D341Med (cell line): Measurements from ENCODE around the gene NOC3L.

Source experiments
- DNase-seq: peaks from one replicate; pipeline ENCODE4 v3.0.0; 2012; ENCODE audit warnings: low spot score

The NOC3L gene

DNA sequence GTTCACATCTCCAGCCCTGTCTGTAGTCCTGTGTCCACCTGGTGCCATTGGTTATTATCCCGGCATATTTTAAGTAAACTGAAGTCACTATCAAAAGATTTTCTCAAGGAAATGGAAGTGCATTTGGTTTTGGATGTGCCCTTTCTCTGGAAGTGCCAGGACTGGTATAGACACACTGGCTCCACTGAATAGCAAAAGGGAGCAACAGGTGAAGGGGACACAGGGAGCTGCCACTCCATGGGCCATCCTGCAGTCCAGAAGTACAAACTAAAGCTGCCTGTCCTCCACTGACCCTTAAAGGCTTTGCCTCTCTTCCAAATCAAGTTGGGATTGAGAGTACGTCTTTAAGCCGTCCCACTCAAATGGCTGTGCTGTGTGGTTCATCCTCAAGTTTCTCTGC lies 62.7 kb downstream of the NOC3L start:
- DNase-seq = no peak

DNA sequence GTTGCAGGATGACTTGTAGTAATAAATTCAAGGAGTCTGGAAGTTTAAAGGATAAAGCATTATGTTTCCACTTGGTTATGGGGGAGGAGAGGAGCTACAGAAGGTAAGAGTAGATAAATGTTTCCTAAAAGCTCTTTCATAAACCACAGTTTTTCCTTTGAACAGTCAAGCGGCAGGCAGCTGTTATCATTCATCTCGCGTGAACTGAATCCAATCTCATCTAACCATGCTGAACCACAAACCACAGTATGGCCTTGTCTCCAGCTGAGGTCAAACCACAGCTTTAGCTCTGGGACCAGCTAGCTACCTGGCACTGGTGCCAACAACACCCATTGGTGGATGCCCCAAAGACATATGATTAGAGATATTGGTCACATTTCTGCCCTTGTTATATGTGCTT lies 63.3 kb downstream of the NOC3L start:
- no peak for DNase-seq

DNA sequence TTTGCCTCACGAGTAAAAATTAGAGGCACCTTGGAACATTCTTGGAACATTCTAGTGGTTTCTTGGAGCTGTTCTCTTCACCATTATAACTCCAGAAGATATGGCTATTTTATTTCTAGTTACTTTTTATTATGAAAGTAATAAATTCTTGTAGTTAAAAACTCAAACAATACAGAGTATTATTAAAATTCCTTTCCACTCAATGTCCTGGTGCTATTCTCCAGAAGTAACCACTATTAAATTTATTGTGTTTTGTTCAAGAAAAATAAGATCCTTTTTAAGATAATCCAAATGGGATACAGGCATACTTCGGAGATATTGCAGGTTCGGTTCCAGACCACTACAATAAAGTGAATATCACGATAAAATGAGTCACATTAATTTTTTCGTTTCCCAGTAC lies 68.6 kb downstream of the NOC3L start:
- DNase-seq = no peak

DNA sequence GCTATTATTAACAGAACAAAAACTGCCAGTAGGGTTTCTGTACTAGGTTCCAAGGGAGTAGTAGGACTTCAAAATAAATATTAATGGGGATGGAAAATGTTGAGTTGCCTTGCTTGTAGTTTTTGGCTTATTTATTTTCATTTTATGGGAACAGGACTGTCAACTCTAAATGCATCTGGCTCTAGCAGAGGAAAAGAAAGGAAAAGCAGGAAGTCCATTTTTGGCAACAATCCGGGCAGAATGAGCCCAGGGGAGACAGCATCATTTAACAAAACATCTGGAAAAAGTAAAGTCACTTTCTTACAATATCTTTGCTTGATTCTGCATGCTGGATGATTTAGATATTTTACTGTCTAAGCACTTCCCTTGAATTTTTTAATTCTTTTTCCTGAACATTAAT lies 69.4 kb downstream of the NOC3L start:
- DNase-seq = no peak

DNA sequence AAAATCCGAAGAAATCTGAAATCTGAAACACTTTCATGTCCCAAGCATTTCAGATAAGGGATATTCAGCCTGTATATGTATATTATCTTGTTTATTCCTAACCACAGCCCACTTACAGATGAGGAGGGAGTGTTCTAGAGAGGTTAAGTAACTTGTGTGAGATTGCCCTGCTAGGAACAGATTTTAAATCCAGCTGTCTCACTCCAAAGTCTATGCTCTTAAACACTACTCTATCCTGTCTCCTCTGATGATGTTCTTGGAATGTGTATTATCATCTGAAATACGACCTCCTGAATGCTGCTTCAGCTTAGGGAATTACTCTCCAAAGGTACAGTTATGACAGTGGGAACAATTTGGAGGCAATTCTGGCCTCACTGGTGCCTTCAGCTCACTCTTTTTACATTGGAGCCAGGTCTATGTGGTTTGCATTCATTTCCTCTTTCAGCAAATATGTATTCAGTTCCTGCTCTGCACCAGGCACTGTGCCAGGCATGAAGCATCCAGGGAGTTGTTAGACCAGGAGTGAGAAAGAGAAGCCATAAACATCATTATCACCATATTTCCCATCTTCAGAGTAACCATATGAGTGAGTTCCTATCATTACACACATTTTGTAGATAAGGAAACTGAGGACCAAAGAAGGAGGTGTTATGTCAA lies 70.2 kb downstream of the NOC3L start:
- no peak for DNase-seq

DNA sequence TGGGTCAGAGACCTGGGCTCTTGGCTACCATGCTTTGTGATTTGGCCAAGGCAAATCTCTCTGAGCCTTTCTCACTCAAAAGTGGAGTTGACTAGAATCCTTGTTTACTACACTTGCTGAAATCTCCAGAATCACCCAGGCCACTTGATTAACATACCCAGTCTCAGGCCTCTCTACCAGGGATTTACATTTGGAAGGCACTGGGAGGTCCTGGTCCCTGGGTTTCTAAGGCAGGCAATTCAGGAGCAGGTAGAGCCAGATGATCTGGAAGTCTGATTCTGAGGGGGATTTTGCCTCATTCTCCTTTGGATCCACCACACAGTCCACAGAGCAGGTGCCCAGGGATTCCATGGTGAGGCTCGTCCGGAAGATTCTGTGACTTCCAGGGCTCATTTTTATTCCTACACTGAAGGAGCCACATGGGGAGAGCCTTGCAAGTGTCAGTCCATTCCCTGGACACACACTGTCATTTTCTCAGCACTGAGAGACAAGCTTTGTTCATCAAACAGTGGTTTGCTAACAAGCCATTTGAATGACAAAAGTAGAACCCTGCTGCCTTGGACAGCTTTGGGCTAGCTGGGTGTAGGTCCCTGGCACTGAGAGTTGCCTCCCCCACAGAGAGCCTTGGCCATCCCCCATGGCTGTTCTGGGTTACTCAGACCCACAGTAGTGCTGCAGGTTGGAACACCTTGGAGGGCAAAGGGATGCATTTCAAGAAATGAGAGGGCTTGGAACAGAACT lies 74.2 kb downstream of the NOC3L start:
- no peak for DNase-seq

DNA sequence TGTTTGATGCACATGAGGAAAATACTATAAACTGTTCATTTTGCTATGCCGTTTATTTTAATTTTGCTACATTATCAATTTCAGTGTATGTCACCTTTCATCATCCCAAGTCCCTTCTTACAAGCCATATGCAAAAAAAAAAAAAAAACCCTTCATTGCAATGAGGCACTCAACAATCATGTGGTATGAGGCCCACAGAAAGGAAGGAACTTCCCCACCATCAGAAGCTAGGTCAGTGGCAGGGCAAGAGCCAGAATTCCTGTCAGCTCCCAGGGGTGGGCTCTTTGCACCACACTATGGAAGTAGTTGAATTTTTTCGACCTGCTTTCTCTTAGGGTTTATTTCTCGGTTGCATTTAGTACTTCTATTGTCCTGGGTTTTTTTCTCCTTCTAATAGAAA lies 75.4 kb downstream of the NOC3L start:
- no peak for DNase-seq

DNA sequence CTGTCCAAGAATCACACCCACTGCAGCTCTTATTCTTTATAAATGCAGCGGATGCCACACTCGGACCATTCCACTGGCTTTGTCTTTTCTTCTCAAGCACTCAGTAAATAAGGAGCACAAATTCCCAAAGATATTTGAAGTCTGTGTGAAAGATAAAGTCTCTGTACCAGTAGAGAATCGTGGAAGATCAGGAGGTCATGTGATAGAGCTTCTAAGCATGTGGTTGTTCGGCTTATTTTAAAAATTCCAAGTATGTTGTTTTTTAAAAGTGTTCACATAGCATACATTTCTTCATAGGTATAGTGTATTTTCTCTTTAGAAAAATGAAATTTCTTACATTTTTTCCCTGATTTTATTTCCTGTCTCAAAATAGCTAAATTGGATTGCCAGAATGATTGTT lies 75.8 kb downstream of the NOC3L start:
- DNase-seq = no peak

DNA sequence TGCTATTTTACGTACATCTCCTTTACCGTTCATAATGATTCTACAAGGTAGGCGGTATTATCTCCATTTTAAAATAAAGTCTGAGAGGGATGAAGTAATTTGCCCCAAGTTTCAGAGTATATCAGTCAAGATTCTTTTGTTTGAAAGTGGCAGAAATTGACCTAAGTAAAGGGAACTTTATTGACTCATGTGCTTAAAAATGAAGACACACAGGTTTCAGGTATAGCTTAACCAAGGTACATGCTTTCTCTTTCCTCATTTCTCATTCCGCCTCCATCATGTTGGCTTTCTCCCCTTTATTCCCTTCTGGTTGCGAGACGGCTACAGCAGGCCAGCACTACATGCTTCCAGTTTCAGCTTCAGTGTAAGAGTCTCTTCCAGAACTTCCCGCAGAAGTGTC lies 77.5 kb downstream of the NOC3L start:
- DNase-seq = no peak
